Measurements from ENCODE around the gene CACNA2D3. TPM values are rescaled to one million over a fixed set of nuclear protein-coding genes. Genes with fewer than 3 reads are reported as not detected.
A peak's percentile ranks its signal among the peaks of the same experiment; 100 is the strongest.

Gene CACNA2D3
- total RNA-seq, 4 donors from 2014 or later, result 0.30 to 9.6 (median 3.9) TPM

DNA sequence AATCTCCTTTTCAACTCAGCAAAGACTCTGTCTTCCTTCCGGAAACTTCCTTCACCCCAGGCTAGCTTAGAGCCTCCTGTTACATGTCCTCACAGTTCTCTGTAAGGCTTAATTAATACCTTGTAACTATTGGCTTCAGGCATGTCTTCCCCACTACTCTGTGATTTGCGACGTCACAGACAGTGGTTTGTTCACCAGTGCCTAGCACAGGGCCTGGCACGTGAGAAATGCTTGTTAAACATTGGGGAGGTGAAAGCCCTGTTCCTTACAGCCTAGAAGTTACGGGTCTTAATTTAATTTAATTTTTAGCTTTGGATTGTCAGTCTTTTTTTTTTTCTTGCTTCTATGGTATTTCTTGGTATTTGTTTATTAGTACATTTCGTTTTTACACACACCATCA, 36.4 kb upstream of the CACNA2D3 start:
- H3K4me1 ChIP-seq, result peaks cover 0 to 10% (median 0%) of the 10 kb centered on the region in 4 donors
- peaks cover 0 to 26% of the 10 kb centered on the region in 2 donors for H3K27me3 ChIP-seq
- no peak for TF ChIP-seq POLR2A (IDR thresholded peaks at IDR 0.05)
- TF ChIP-seq, protein P1, sequence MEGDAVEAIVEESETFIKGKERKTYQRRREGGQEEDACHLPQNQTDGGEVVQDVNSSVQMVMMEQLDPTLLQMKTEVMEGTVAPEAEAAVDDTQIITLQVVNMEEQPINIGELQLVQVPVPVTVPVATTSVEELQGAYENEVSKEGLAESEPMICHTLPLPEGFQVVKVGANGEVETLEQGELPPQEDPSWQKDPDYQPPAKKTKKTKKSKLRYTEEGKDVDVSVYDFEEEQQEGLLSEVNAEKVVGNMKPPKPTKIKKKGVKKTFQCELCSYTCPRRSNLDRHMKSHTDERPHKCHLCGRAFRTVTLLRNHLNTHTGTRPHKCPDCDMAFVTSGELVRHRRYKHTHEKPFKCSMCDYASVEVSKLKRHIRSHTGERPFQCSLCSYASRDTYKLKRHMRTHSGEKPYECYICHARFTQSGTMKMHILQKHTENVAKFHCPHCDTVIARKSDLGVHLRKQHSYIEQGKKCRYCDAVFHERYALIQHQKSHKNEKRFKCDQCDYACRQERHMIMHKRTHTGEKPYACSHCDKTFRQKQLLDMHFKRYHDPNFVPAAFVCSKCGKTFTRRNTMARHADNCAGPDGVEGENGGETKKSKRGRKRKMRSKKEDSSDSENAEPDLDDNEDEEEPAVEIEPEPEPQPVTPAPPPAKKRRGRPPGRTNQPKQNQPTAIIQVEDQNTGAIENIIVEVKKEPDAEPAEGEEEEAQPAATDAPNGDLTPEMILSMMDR (IDR thresholded peaks at IDR 0.05), result no peak
- TF ChIP-seq EP300 (IDR thresholded peaks at IDR 0.05), result no peak
- H3K9me3 ChIP-seq, result no peaks in the 10 kb centered on the region
- DNase-seq (ENCODE audit: low spot score in 2 of 2), result no peak
- H3K4me3 ChIP-seq, result no peak overlapping the region
- WGBS, 2 donors, result 74 to 75% methylated on average over 6 of the region's 6 CpGs
- no peaks in the 10 kb centered on the region for H3K36me3 ChIP-seq
- no peak overlapping the region for H3K27ac ChIP-seq

DNA sequence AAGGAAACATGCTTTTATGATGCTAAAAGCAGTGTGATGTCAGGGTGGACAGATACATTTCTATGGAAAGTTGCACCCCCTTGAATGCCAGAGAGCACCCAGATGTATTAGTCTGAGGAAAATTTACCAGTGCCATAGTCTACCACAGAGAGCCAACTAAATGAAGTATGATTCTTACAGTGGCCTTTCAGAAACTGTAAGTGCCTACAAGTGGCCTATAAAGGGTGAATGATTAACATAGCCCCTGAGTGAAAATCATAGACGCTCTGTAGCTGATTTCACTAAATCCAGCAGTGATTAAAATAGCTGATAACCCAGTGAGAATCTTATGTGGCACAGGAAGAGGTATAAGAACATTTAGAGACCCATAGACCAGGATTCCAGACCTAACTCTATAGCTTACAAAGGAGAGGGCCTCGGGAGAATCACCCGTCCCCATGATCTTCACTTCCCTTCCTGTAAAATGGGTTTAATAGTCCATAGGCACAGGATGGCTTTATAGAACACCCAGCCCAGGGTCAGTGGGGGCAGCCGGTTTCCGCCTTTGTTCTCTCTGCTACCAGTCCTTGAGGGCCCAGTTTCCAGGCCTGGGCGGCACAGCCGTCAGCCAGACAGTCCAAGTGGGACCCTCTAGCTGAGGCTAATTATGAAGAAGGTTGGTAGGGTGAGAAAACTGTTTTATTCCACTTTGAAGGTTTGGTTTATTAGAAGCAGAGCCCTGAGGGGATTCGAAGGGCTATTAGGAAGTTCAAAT, 35.5 kb upstream of the CACNA2D3 start:
- H3K27ac ChIP-seq, result no peak overlapping the region
- TF ChIP-seq, protein P1 (IDR thresholded peaks at IDR 0.05), result no peak
- TF ChIP-seq EP300 (IDR thresholded peaks at IDR 0.05), result no peak
- TF ChIP-seq POLR2A (IDR thresholded peaks at IDR 0.05), result no peak
- peaks cover 0 to 10% (median 0%) of the 10 kb centered on the region in 4 donors for H3K4me1 ChIP-seq
- WGBS, 2 donors, result 80 to 84% methylated on average over 8 of the region's 8 CpGs
- H3K27me3 ChIP-seq, result peaks cover 0 to 26% of the 10 kb centered on the region in 2 donors
- no peak for DNase-seq (ENCODE audit: low spot score in 2 of 2)
- H3K4me3 ChIP-seq, result no peak overlapping the region
- no peaks in the 10 kb centered on the region for H3K9me3 ChIP-seq
- H3K36me3 ChIP-seq, result no peaks in the 10 kb centered on the region

DNA sequence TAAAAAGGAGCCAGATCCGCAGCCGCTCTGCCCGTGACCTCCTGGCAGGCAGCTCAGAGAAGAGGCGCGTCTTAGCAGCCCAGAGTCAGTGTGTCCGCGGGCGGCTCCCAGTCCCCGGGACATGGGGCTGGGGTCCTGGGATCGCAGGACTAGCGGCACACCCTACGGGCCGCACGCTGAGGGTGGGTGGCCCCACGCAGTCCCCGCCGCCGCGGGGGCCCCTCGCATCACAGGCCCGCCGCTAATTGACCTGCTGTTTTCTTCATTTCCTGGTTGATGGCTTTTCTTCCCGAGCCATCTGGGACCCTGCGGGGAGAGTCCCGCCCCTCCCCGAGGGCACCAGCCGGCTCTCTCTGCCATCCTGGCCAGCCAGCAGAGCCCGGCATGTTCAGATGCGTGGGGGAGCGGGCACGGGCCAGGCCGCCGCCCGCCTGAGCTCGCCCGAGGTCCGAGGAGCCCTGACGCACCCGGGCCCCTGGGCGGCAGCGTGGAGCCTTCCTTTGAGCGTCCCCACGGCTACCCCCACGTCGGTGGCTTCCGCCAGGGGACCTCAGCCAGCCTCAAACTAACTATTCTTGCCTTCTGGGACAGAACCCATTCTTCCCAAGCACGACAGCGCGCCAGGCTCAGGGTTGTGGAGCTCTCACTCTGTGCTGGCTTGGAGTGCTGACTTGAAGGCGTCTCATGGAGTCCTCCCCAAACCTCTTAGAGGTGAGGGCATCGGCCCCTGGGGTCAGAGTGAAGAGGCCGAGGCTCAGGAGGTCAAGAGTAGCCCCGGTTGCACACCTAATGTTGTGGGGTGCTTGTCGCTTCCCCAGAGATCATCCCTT, 34.6 kb upstream of the CACNA2D3 start:
- Histone ChIP-seq H3K36me3 (no peaks in the 10 kb centered on the region), H3K27ac (no peak overlapping the region), H3K4me3 (peak overlapping the region in 2 of 4 donors; percentile 14 to 39), H3K9me3 (no peaks in the 10 kb centered on the region), H3K27me3 (peaks cover 0 to 30% of the 10 kb centered on the region in 2 donors), H3K4me1 (peaks cover 0 to 10% (median 0%) of the 10 kb centered on the region in 4 donors)
- no peak for DNase-seq (ENCODE audit: low spot score in 2 of 2)
- TF ChIP-seq EP300 (IDR thresholded peaks at IDR 0.05) (no peak), POLR2A (IDR thresholded peaks at IDR 0.05) (no peak)
- TF ChIP-seq, protein P1 (IDR thresholded peaks at IDR 0.05), result no peak
- 16 to 19% methylated on average over 29 to 52 of the region's 54 CpGs for WGBS, 2 donors

DNA sequence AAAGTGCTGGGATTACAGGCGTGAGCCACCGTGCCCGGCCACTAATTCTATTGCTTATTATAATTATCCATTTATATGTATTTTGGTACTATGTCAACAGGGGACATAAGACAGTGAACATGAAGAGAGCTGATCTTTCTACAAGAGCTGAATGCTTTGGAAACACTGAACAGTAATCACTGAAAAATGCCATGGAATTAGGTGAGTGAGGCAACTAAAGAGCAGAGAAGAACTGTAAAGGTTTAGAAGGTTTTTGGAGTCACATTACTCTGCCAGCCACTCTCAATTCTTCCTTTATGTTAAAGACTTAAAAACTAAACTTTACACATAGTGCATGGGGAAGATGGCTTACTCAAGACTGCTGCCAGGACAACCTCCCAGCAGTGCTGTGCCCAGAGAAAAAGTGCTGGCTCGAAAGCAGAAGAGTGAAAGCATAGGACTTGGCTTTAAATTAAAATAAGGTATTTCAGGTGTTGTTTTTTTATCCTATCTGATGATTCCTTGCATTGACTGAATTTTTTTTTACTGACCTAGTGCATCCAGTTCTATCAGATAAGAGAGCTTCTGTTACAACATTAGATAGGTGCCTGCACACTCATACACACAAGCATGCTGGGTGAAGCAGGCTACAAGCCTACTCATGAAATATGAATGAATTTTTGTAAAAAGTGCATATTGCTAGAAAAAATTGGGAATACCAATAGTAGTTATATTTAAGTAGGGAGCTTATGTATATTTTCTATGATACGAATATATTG, 28.7 kb upstream of the CACNA2D3 start:
- H3K36me3 ChIP-seq, result no peaks in the 10 kb centered on the region
- DNase-seq (ENCODE audit: low spot score in 2 of 2), result no peak
- 80 to 87% methylated on average over 5 of the region's 5 CpGs for WGBS, 2 donors
- H3K9me3 ChIP-seq, result no peaks in the 10 kb centered on the region
- H3K27me3 ChIP-seq, result peaks cover 0 to 7% of the 10 kb centered on the region in 2 donors
- no peaks in the 10 kb centered on the region for H3K4me1 ChIP-seq
- no peak overlapping the region for H3K4me3 ChIP-seq
- TF ChIP-seq, protein P1 (IDR thresholded peaks at IDR 0.05), result no peak
- no peak for TF ChIP-seq EP300 (IDR thresholded peaks at IDR 0.05)
- no peak overlapping the region for H3K27ac ChIP-seq

Measured in tibial nerve (tissue), 4 donors.